AG09309 (cell line): ENCODE measurements around the gene MYO1C.

Experiments used
- DNase-seq: peaks from one replicate; pipeline ENCODE4 v3.0.0-alpha.2; 2010; ENCODE audit warnings: low read depth
- H3K4me3 ChIP-seq: 2 replicates; pipeline ENCODE4 v1.5.1; 2011; ENCODE audit warnings: mild to moderate bottlenecking, low read depth, low read length, moderate library complexity; ENCODE audit not compliant: control insufficient read depth
- CTCF ChIP-seq: IDR thresholded peaks from 2 replicates; pipeline ENCODE4 v1.5.1; 2011; ENCODE audit warnings: mild to moderate bottlenecking, low read depth, low read length, inconsistent platforms; ENCODE audit not compliant: insufficient read depth, control insufficient read depth; ENCODE audit errors: missing control alignments

The MYO1C gene

GRCh38 chr17:1492249-1493206 lies at the start of gene MYO1C:
MYO1C (minus strand) TSS chr17:1492686; CDS start chr17:1492487, 199 bp downstream.
- TF ChIP-seq CTCF = no peak
- H3K4me3 ChIP-seq = peak within 1 kb of the TSS; percentile 52
- DNase-seq = no peak

DNA sequence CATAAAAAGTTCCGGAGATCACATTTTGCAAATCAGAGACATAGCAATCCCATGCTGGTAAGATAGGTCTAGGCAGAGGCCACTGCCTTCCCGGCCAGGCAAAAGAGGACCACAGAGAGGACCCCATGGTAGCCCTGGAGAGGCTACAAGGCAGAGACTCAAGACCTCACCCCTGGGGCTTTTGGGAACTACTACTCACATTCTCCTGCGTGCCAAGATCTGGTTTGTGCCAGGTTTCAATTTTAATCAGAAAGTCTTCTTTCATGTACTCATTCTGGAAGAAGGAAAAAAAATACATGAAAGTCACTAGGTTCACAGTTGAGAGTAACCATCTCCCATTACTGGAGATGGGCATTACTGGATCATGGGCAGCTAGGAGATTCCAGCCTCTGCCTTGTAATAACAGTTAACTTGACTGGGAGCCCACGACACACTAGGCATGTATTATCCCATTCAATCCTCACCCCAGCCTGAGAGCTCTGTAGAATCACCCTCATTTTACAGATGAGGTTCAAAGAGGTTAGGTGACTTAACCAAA lies 49.0 kb upstream of the MYO1C start:
- no peak for TF ChIP-seq CTCF
- no peak for DNase-seq
- no peak overlapping the region for H3K4me3 ChIP-seq

DNA sequence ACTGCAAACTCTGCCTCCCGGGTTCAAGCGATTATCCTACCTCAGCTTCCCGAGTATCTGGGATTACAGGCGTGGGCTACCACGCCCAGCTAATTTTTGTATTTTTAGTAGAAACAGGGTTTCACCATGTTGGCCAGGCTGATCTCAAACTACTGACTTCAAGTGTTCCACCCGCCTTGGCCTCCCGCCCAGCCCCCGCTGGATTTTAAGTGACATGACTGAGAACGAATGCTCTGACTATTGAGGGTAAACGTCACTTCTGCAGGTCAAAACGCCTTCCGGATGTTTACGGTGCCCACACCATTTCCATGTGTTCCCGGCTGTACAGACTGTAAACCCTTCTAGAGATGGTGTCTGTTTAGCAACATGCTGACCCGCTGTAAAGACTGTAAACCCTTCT lies 47.3 kb upstream of the MYO1C start:
- no peak overlapping the region for H3K4me3 ChIP-seq
- no peak for TF ChIP-seq CTCF
- DNase-seq = no peak

DNA sequence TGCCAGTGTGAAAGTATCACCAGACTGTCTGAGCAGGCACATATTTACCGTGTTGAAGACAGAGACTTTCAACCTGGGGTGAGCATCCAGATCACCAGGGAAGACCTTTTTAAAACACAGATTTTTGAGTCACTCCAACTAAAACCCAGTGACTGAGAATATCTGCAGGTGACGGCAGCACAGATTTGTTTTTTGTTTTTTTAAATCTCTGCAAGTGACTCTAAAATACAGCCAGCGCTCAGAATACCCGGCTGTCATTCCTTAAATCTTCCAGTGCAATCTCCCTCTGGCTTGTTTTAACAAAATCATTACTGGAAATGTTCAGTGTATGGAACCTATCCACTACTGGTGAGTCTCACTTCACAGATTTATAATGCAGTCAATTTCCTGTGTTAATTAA lies 43.3 kb upstream of the MYO1C start:
- no peak overlapping the region for H3K4me3 ChIP-seq
- no peak for DNase-seq
- no peak for TF ChIP-seq CTCF

GRCh38 chr17:1533661-1534325 lies 41.3 kb upstream of the MYO1C start:
- no peak for DNase-seq
- no peak overlapping the region for H3K4me3 ChIP-seq
- TF ChIP-seq CTCF = no peak

GRCh38 chr17:1532836-1533602 lies 40.5 kb upstream of the MYO1C start:
- no peak for DNase-seq
- peak; percentile 22 for TF ChIP-seq CTCF

More at GRCh38 chr17:1532836-1533602, 40.5 kb upstream of the MYO1C start:
- no peak overlapping the region for H3K4me3 ChIP-seq
